DMS53 treated with DMSO at 0.1 percent for 48 hours (cell line): Measurements from ENCODE around the gene PFDN1.

Experiments used
- DNase-seq: peaks from one replicate; lab custom pipeline; 2025; ENCODE audit not compliant: unreplicated experiment; lab: John Stamatoyannopoulos, UW

Gene PFDN1

DNA sequence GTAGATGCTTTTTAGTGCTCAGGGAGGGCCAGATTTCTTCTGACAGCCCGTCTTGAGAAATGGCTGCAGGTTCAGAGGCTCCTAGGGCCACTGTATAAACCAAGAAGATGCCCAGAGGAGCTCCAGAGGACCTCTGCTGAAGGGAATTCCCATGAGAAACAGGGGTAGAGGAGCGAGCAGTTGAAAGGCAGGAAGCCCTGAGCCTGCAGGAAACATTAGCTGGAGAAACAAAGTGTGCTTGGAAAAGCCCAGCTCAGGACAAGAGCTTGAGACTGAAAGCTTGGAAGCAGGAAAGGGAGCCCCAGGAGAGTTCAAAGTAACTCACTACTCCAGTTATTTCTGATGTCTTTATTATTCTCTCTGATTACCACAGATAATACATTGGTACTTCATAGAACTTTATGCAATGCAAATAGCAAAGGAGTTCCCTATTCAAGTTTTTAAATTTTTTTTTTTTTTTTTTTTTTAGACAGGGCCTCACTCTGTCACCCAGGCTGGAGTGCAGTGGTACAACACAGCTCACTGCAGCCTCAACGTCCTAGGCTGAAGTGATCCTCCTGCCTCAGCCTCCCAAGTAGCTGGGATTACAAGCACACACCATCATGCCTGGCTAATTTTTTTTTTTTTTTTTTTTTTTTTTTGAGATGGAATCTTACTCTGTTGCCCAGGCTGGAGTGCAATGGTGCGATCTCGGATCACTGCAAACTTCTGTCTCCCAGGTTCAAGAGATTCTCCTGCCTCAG is 27.0 kb upstream of the PFDN1 start:
- DNase-seq = no peak

DNA sequence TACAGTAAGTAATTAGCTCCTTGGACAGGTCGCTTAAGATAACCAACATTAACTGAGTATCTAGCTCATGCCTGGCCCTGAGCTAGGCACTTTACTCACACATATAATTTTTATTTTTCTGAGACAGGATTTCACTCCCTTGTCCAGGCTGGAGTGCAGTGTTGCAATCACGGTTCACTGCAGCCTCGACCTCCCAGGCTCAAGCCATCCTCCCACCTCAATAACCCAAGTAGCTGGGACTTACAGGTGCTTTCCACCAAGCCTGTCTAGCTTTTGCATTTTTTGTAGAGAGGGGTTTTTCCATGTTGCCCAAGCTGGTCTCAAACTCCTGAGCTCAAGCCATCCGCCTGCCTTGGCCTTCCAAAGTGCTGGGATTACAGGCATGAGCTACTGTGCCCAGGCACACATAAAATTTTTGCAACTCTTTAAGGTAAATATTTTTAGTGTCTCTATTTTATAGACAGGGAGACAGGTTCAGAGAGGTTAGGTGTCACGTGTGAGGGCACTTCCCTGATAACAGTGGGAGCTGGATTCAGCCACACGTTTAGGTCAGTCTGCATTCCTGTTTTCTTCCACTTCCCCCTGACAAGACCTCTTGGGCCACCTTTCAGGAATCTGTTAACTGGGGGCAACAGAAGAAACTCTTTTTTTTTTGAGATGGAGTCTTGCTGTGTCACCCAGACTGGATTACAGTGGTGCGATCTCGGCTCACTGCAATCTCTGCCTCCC is 25.3 kb upstream of the PFDN1 start:
- no peak for DNase-seq

DNA sequence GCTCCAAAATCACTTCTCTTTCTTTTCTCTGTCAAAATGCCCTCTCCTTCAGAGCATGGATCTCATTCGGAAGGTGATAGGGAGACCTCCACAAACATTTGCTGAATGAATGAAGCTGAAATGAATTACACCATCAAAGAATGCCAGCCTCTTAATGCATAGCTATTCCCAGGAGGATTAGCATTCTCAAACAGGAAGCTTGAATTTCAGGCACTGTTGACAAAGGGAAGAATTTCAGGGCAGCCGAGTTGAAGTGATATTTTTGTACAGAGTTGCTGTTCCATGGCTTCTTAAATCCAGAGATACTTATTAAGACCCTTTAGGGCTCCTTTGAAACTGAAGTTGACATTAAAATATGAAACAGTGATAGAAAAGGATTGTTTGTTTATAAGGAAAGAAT is 24.7 kb upstream of the PFDN1 start:
- DNase-seq = peak; percentile 7

DNA sequence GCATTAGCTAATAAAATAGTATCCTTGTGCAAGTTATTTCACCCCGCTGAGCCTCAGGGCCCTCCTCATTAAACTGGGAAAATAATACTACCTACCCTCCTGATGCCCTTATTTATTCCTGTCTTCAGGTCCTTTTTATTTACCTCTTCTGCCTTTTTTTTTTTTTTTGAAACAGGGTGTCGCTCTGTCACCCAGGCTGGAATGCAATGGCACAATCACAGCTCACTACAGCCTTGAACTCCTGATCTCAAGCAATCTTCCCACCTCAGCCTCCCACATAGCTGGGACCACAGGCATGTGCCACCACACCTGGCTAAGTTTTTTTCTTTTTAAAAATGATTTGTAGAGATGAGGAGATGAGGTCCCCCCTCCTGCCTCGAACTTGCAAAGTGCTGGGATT is 22.6 kb upstream of the PFDN1 start:
- DNase-seq = no peak

DNA sequence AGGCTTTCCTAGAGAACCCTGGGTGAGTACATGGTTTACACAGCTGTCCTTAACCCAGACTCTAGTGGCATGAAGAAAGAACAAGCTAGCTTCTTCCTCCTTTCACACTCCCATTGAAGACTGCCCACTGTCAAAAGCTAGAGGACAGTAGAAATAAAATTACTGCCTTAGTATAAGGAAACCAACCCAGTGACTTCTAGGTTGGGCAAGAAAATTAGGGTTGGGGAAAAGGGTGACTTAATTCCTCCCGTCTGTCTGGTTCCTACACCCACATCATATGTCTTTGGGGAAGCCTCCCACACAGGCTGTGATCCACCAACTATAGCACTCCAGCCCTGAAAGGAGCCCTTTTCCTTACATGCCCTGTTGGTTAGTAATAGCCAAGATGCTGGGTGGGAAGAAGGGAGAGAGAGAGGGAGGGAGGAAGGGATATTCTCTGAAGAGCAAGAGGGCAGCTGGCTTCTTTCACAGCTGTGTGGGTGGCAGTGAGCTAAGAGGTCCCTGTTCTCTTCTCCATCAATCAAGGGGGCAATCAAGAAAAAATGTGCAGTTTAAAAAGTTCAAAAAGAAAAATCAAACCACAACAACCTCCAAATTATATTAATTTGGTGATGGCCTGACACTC is 21.8 kb upstream of the PFDN1 start:
- no peak for DNase-seq

DNA sequence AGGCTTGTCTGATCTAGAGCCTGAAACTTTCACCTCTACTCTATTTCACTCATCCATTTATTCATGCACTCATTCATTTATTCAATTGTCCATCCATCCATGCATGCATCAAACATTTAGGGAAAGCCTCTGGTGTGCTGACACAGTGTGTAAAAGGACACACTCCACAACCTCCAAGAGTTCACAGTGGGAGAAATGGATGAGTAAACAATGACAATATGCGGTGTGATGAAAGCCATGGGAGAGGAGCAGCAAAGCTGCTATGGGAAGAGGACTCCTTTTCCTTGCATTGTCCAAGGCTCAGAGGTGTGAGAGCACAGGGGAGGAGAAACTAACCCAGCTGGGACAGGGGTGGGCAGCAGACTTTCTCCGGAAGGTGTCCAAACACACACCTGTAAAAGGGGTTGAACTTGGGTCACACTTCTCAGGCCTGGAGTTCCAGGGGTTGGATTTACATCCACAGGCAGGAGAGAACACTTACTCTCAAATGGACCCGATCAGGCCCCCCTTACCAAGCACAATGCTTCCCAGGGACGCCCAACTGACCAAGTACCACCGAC is 21.2 kb upstream of the PFDN1 start:
- no peak for DNase-seq

DNA sequence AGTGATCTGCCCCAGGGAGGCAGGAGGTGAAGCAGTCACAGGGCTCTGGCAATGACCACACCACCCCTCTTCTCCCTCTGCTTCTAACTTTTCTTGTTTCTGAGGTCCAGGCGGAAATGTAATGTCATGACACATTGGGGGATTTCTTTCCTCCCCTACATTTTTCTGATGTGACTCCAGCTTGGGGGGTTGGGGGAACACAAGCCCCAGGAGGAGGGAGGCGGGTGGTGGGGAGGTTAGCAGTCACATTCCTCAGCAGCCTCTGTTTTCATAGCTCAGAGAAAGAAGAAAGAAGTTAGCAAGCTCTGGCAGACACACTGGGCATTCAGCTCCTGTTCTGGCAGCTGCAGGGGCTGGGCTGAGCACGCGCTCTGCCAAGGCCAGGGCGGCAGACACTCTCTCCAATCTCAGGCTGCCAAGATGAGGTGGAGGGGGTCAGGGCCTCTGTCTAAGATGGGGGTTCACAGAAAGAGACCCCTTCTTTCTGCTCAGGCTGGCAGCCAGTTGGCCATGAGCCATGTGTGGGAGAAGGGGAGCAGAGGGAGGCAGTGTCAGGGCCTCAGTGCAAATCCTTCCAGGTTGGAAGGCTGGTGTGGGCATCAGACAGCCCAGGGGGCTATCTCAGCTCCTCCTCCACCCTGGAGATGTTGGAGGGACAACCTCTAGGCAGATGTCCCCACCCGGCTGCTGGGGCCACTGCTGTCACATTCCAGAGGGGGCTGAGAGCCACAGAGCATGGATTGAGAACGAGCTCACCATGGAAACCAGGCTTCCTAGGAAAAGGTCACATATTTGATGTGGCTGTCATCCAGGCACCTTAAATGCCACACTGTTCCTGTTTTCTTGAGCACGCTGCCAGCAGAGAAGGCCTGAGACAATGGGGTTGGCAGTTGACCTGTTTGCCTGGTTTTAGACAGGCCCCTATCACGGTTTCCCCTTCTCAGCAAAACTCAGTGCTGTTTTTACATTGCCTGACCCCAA is 20.1 kb upstream of the PFDN1 start:
- no peak for DNase-seq

DNA sequence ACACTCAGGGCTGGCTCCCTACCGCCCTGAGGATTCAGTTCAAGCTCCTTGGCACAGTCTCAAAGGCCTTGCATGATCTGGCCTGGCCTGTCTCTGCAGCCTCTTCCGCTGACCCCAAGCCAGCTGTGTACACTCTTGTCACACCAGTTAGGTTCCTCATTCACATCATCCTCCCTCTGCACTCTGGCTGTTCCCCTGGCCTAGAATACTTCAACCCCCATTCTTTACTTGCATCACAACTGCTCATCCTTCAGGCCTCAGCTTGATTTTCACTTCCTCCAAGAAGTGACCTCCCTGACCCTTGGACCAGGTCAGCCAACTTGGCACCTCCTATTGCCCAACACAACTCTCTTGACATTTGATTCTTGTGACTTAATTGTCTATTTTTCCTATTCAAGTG is 18.9 kb upstream of the PFDN1 start:
- DNase-seq = no peak

DNA sequence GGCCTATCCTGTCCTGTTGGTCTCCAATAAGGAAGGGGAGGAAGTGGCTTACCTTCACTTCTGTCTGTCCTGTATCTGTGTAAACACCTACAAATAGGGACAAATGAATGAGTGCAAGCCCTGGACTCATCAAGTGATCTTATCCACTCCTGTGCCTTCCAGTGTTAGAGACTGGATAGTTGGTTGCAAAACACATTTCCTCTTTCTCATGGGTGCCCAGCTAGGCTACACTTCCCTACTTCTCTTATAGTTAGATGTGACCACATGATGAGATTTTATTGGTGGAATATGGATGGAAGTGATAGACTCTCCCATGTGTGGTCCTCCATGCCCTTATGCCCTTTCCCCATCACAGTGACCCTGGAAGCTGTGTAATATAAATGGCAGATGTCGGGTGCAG is 16.9 kb upstream of the PFDN1 start:
- no peak for DNase-seq

DNA sequence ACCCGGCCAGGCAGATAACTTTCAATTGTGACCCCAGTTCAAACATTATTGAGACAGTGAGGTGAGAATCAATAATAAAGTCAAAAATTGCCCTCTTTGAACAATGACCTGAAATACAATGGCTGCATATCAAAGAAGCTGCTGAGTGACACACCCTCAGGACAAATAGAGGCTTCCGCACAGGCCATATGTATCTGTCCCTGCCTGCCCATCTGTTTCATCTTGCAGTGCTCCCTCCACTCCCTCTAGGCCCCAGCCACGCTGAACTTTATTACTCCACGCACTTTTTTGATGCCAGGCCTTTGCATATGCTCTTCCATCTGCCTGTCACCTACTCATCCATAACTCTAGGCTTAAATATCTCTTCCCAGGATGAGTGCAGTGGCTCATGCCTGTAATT is 15.9 kb upstream of the PFDN1 start:
- DNase-seq = no peak

DNA sequence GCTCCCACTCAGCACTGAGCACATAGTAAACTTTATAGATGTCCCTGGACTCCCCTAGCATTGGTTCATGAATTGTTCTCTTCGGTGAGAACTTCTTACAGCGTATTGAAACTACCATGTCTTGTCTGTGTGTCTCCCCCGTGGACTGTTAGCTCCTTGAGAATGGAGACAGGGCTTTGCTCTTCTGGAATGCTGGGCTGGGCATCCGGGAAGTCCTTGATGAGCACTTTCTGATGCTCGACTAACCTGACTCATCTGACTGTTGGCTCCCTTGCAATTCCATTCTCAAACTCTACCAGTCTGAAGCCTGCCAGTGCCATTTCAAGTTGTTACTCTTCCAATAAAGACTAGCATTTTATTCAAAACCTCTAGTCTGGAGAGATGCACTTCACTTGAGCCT is 15.0 kb upstream of the PFDN1 start:
- DNase-seq = no peak

DNA sequence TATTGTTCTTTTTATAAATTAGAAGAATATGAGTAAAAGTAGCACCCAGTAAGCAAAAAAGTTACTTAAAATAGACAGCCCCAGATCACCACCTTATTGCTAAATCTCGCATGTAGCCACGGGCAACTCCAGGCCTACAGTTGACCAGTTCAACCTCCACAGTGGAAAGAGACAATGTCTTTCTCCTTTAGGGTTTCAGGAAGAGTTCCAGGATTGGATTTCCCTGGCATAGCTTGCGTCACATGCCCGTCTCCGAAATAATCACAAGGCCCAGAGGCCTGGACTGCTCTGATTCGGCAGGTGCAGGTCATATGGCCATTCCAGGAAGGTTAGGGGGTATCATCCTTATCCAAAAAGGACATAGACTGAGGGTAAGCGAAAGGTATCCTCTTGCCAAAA is 9.9 kb upstream of the PFDN1 start:
- no peak for DNase-seq

DNA sequence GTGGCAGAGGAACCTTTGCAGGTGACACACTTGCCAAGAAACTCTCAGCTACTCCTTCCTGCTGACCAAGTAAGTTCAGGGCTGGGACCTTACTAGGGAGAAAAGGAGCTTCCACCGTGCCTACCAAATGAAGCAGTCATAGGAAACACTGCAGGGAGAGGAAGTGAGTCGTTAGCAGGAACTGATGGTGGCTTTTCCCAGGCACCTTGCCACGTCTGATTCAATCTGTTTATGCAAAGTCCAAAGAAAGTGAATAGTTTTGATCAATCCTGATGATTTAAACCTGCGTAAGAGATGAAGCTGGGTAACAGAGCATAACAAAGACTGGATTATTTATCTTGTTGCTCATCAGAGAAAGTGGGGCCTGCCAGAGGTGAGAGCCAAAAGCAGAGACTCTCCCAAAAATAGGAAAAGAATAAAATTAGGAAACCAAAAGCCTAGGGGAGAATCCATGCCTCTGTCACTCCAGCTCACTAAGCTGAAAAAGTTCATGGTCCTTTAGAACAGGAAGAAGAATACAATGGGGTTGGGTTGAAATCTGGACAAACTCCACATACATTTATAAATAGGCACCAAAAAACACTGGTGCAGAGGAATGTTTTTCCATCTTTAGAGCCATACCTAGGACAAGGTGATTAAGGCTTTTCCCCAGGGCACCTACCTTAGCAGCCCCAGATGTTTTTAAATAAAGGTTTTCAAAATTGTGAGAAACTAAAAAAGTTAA is 9.3 kb upstream of the PFDN1 start:
- DNase-seq = no peak

DNA sequence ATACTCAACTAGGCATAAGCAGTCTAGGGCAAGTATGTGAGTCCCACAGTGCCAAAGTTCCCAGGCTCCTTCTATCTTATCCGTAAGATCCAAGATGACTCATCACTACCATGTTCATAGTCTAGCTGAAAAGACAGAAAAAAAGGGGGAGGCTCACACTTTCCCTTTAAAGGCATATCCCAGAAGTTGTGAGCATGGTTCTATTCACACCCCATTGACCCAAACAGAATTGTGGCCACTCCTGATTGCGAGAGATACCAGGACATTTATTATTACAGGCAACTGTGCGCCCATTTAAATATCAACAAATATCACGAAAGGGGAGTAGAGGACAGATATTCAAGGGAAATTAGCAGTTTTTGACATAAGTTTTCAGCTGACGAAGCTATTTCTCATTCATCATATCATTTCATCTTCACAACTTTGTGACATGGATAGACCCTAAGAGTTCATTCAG is 8.1 kb upstream of the PFDN1 start:
- DNase-seq = no peak

DNA sequence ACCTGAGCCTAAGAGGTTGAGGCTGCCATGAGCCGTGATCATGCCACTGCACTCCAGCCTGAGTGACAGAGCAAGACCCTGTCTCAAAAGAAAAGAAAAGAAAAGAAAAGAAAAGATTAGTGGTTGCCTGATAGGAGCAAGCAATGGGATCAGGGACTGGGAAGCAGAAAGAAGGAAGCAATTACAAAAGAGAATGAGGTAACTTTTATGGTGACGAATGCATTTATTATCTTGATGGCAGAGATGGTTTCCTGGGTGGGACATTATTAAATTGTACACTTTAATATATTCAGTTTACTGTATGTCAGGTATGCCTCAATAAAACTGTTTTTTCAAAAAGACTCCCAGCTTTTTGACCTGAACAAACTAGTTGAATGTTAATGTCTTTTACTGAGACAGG is 7.5 kb upstream of the PFDN1 start:
- no peak for DNase-seq

DNA sequence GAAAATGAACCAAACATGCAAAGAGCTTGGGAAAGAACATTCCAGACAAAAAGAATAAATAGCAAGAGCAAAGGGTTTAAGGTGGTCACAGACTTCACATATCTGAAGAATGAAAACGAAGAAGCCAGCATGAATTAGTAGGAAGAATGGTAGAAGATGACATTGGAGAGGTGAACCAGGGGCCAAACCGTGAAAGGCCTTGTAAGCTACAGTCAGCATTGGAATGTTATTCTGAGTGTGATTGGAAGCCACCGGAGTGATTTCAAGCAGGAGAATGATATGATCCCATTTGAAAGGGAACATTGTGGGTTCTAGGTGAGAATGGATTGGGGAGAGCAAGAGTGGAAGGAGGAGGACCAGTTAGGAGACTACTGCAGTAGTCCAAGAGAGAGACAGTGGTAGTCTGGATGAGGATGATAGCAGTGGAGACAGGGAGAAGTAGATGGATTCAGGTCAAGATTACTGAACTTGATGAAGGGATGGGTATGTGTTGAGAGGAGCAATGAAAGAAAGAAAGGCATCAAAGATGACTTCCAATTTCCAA is 6.9 kb upstream of the PFDN1 start:
- no peak for DNase-seq

DNA sequence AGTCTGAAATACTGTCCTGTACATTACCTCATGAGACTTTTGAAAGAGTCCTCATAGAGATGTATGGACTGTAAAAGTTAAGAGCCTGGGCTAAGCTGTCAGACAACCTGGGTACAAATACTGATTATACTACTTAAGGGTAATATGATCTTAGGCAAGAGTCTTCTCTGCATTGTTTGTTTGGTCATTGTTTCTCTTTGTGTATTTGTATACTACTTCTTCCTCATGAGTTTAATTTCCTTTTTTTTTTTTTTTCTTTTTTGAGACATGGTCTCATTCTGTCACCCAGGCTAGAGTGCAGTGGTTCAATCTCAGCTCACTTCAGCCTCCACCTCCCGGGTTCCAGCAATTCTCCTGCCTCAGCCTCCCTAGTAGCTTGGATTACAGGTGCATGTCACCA is 2.6 kb upstream of the PFDN1 start:
- no peak for DNase-seq

DNA sequence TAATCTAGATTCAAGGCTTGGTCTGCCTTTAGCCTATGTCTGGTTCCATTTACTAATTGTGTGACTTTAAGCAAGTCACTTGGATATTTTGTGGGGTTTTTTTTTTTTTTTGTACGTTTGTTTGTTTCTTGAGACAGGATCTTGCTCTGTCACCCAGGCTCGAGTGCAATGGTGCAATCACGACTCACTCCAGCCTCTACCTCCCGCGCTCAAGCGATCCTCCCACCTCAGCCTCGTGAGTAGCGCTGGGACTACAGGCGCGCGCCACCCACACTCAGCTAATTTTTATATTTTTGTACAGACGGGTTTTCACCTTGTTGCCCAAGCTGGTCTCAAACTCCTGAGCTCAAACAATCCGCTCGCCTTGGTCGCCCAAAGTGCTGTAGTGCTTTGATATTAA is 1.1 kb upstream of the PFDN1 start:
- no peak for DNase-seq

DNA sequence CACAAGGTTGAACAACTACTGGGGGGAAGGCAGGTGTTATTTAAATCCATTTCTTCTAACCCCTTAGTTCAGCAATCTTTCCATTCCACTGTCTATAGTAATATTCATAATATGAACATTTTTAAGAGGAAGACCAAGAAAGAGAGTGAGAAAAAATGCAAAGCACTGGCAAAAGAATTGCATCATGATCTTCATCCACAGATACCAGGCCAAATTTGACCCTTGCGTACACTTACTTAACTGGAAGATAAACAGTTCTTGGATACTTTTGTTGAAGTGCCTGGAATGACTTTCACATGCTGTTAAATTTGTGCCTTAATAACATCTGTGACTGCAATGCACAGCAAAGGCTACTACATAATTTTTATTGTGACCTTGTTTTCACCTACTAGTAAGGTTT is 1.8 kb downstream of the PFDN1 start:
- no peak for DNase-seq

DNA sequence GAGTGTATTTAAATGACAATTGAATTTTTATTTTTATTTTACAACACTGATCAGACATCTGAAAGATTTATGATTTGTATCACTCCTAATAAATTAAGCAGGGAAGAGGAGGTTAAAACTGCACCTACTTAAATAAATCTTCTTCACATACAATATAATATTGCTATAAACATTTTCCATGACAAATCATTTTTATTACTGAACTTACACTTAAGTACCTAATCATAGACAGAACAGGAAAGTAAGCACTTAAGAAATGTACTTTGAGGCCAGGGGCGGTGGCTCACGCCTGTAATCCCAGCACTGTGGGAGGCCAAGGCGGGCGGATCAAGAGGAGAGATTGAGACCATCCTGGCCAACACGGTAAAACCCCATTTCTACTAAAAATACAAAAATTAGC is 3.8 kb downstream of the PFDN1 start:
- DNase-seq = no peak
